GM12872 (cell line): Measurements from ENCODE around the gene PTN.

Source experiments
- TF ChIP-seq, protein P1 (sequence below): IDR thresholded peaks from 3 replicates; pipeline ENCODE4 v1.5.1; 2011; ENCODE audit warnings: low read depth, mild to moderate bottlenecking, low read length, moderate library complexity; ENCODE audit not compliant: insufficient read depth

Gene PTN

DNA sequence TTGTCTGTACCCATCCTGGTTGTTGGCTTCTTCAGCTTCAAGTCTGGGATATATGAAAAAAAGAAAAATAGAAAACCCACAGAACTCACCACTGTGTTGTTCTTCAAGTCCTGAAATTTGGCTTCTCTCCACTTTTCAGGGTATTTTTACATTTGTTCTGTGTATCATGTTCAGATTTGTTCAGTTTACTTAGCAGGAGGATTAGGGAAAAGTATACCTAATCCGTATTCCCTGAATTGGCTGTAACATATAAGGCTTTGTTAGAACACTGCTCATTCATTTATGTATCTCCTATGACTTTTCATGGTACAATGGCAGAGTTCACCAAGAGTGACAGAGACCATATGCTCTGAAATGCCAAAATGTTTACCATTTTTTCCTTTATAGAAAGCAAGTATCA is 146.9 kb downstream of the PTN start:
- TF ChIP-seq, protein P1, sequence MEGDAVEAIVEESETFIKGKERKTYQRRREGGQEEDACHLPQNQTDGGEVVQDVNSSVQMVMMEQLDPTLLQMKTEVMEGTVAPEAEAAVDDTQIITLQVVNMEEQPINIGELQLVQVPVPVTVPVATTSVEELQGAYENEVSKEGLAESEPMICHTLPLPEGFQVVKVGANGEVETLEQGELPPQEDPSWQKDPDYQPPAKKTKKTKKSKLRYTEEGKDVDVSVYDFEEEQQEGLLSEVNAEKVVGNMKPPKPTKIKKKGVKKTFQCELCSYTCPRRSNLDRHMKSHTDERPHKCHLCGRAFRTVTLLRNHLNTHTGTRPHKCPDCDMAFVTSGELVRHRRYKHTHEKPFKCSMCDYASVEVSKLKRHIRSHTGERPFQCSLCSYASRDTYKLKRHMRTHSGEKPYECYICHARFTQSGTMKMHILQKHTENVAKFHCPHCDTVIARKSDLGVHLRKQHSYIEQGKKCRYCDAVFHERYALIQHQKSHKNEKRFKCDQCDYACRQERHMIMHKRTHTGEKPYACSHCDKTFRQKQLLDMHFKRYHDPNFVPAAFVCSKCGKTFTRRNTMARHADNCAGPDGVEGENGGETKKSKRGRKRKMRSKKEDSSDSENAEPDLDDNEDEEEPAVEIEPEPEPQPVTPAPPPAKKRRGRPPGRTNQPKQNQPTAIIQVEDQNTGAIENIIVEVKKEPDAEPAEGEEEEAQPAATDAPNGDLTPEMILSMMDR: no peak

DNA sequence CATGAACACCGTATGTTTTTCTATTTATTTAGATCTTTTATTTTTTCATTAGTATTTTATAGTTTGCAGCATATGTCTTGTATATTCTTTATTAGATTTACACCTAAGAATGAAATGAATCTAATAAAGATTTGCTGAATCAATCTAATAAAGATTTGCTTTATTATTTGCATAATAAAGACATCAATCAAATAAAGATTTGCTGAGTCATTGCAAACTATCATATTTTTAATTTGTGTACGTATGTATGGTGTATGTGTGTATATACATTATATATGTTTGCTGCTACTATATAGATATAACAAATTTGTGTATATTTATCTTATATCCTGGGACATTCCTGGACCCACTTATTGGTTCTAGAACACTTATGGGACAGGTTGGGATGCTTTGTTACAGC is 147.5 kb downstream of the PTN start:
- TF ChIP-seq, protein P1: no peak
